H7 (cell line): ENCODE measurements around the gene MSMO1. TPM values are rescaled to one million over a fixed set of nuclear protein-coding genes. Genes with fewer than 3 reads are reported as not detected.

Experiments used
- DNase-seq: peaks from one replicate; pipeline ENCODE4 v3.0.0; 2012
- H3K27me3 ChIP-seq: 2 replicates; pipeline ENCODE4 v1.6.0; 2011; ENCODE audit warnings: mild to moderate bottlenecking, low read length; ENCODE audit not compliant: control insufficient read depth, insufficient read depth
- H3K36me3 ChIP-seq: replicated peaks from 2 replicates; pipeline ENCODE4 v1.5.1; 2011; ENCODE audit warnings: low read length; ENCODE audit not compliant: control insufficient read depth, insufficient read depth
- H3K4me3 ChIP-seq: 2 replicates; pipeline ENCODE4 v1.5.1; 2011; ENCODE audit warnings: low read depth, mild to moderate bottlenecking, control low read depth, low read length, moderate library complexity; ENCODE audit not compliant: insufficient read depth
- total RNA-seq: library from RNA; depleted of rRNA; stranded (reverse); fragments of >200 nt; shearing (Covaris generic); gene quantifications from 2 replicates; pipeline ENCODE4 v1.2.3, GENCODE V29; 2014

Gene MSMO1
- total RNA-seq, 1 experiment from 2014 or later: 217 TPM

DNA sequence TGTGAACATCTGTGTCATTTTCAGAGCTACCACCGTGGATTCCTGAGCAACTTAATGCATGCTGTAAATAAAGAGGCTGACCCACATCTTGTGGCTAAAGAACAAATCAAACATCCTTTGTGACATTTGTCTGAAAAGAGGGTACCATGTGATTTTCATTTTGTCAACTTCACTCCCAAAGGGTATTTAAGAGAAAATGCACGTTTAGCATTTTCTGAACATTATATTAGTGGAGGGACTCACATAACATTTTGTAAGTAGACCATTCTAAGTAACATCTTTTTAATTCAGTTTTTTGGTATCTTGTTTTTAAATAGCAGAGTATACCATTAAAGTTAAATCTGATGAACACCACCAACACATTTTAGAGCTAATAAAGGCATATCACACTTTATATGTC lies 34.3 kb downstream of the MSMO1 start:
- Histone ChIP-seq H3K27me3 (no peaks in the 10 kb centered on the region), H3K36me3 (no peaks in the 10 kb centered on the region), H3K4me3 (no peak overlapping the region)
- DNase-seq: no peak

GRCh38 chr4:165364452-165365080 lies 37.1 kb downstream of the MSMO1 start:
- no peak overlapping the region for H3K4me3 ChIP-seq
- no peak for DNase-seq
- no peaks in the 10 kb centered on the region for H3K27me3 ChIP-seq
- H3K36me3 ChIP-seq: no peaks in the 10 kb centered on the region

GRCh38 chr4:165367040-165367439 lies 39.6 kb downstream of the MSMO1 start:
- H3K27me3 ChIP-seq: no peaks in the 10 kb centered on the region
- H3K36me3 ChIP-seq: no peaks in the 10 kb centered on the region
- DNase-seq: no peak
- H3K4me3 ChIP-seq: no peak overlapping the region

DNA sequence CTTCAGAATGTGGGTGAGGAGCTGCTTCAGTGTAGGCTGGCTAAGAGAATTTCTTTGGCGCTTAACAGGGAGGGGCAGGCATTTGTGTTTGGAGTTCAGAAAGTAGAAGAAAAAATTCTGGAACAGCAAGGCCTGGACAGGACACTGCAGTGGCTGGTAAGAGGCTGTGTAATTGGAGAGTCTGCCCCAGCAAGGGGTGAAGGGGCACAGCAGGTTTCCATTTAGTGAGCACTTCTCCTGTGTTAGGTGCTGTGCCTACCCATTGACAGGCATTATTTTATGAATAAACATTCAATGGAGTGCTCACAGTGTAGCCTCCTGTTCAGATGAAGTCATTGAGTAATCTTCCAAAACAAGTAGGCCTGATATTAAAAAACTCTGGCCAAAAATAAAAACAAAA lies 40.6 kb downstream of the MSMO1 start:
- no peaks in the 10 kb centered on the region for H3K36me3 ChIP-seq
- DNase-seq: no peak
- no peak overlapping the region for H3K4me3 ChIP-seq
- H3K27me3 ChIP-seq: no peaks in the 10 kb centered on the region

DNA sequence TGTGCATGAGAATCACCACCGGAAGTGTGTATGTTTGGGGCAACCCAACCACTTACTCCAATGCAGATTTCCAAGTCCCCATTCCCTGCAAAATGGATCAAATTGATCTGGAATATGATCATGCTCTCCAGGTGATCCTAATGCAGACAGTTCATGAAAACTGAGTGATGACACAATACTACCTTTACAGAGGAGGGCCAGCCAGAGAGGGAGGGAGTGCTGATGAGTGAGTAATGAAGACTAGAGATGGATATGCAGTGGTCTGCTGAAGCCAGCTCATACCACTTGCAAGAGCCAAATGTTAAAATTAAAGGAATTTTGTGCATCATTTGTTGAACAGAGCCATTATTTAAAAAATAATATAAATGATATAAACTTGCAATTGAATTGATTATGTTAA lies 41.1 kb downstream of the MSMO1 start:
- no peaks in the 10 kb centered on the region for H3K27me3 ChIP-seq
- no peak for DNase-seq
- no peak overlapping the region for H3K4me3 ChIP-seq
- no peaks in the 10 kb centered on the region for H3K36me3 ChIP-seq

DNA sequence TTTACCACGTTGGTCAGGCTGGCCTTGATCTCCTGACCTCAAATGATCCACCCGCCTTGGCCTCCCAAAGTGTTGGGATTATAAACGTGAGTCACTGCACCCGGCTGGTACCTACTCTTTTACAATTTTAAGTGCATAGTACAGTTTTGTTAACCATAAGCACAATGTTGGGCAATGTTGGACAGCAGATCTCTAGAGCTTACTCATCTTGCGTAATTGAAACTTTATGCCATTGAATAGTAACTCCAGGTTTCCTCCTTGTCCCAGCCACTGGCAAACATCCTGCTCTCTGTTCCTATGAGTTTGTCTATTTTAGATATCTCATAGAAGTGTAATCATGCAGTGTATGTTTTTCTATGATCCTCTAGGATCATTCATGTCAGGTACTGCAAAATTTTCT lies 42.1 kb downstream of the MSMO1 start:
- DNase-seq: no peak
- no peaks in the 10 kb centered on the region for H3K36me3 ChIP-seq
- H3K4me3 ChIP-seq: no peak overlapping the region
- H3K27me3 ChIP-seq: no peaks in the 10 kb centered on the region

GRCh38 chr4:165370530-165370929 lies 43.1 kb downstream of the MSMO1 start:
- Histone ChIP-seq H3K27me3 (no peaks in the 10 kb centered on the region), H3K4me3 (no peak overlapping the region), H3K36me3 (no peaks in the 10 kb centered on the region)
- DNase-seq: no peak

- Histone ChIP-seq H3K27me3 (peaks cover 19% of the 10 kb centered on the region), H3K4me3 (no peak overlapping the region), H3K36me3 (no peaks in the 10 kb centered on the region)
- DNase-seq: no peak
These were observed 48.0 kb downstream of the MSMO1 start for GRCh38 chr4:165375465-165375864.

DNA sequence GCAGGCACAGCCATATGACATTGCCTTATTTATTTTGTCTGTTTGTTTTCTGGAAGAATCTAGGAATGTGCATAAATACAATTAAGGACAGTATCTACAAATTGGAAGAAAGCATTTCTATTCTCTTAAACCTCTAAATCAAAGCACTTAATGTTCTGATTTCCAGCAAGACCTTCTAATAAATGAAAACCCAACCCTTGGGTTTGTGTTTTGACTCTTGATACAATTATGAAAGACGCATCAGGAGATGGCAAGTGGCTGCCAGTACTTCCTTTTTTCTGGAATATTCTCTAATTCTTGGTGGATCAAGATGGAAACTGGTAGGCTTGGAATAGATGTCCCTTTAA lies 50.9 kb downstream of the MSMO1 start:
- DNase-seq: no peak

GRCh38 chr4:165378745-165379677 lies 51.5 kb downstream of the MSMO1 start, which contains the start of gene CPE:
Gene CPE, plus strand, starts transcription at chr4:165379008. Its CDS starts 214 bp downstream, at chr4:165379222.
- peak within 1 kb of the TSS; percentile 62 for H3K4me3 ChIP-seq
- H3K36me3 ChIP-seq: no peaks in the 10 kb centered on the region
- DNase-seq: peak; percentile 80
- peaks cover 19% of the 10 kb centered on the region for H3K27me3 ChIP-seq

More for the DNA sequence above, 50.9 kb downstream of the MSMO1 start:
- Histone ChIP-seq H3K4me3 (peak overlapping the region; percentile 62), H3K27me3 (peaks cover 19% of the 10 kb centered on the region), H3K36me3 (no peaks in the 10 kb centered on the region)

GRCh38 chr4:165379678-165380064 lies 52.2 kb downstream of the MSMO1 start:
- no peaks in the 10 kb centered on the region for H3K36me3 ChIP-seq
- DNase-seq: peak; percentile 53
- H3K27me3 ChIP-seq: peaks cover 19% of the 10 kb centered on the region
- peak overlapping the region; percentile 62 for H3K4me3 ChIP-seq

- Histone ChIP-seq H3K36me3 (no peaks in the 10 kb centered on the region), H3K27me3 (peaks cover 19% of the 10 kb centered on the region), H3K4me3 (no peak overlapping the region)
These were observed 53.3 kb downstream of the MSMO1 start for GRCh38 chr4:165380805-165381204.

GRCh38 chr4:165381821-165382373 lies 54.4 kb downstream of the MSMO1 start:
- Histone ChIP-seq H3K27me3 (peaks cover 19% of the 10 kb centered on the region), H3K4me3 (no peak overlapping the region), H3K36me3 (no peaks in the 10 kb centered on the region)
- DNase-seq: no peak

More at GRCh38 chr4:165380805-165381204, 53.3 kb downstream of the MSMO1 start:
- DNase-seq: no peak

DNA sequence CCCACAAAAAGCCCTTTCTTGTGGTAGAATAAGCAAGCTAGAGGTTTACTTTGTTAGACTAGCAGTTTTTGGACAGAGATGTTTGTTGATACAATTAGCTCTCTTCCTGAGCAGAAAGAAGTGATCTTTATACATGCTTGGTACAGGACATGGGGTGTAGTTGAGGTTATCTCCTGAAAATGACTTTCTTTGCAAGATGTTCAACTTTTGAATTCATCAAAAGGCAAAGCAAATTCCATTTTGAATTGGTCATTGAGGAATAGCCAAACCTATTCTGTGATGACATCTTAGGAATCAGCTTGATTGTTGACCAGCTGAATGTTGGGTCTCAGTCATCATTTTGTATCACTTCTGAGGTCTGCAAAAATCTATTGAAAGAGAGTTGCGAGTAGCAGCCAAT lies 55.2 kb downstream of the MSMO1 start:
- Histone ChIP-seq H3K4me3 (no peak overlapping the region), H3K27me3 (peaks cover 19% of the 10 kb centered on the region), H3K36me3 (no peaks in the 10 kb centered on the region)
- DNase-seq: no peak

GRCh38 chr4:165383591-165384073 lies 56.2 kb downstream of the MSMO1 start:
- no peak for DNase-seq

More at GRCh38 chr4:165383591-165384073, 56.2 kb downstream of the MSMO1 start:
- no peaks in the 10 kb centered on the region for H3K36me3 ChIP-seq
- peaks cover 10% of the 10 kb centered on the region for H3K27me3 ChIP-seq
- H3K4me3 ChIP-seq: no peak overlapping the region
